Measurements from ENCODE around the gene METRNL. TPM values are rescaled to one million over a fixed set of nuclear protein-coding genes. Genes with fewer than 3 reads are reported as not detected.

METRNL gene
- total RNA-seq, 1 experiment from 2014 or later, result 58.7 TPM

- ChIA-PET POLR2A (no interaction called here), RAD21 (ENCODE audit: low non-redundant PET in 1 of 2, low total read pairs in 2 of 2, uncharacterized antibody in 2 of 2, unreplicated experiment in 2 of 2) (no interaction called here), CTCF (no interaction called here)
- no peak for DNase-seq (ENCODE audit: low read depth, low spot score)
- BruUV-seq (replicated peaks), result no TSS peak
- Histone ChIP-seq H3K36me3 (ENCODE audit: control insufficient read depth in 1 of 2, insufficient read depth in 2 of 2, low read length in 2 of 2) (no peaks in the 10 kb centered on the region), H3K4me2 (ENCODE audit: low read length) (no peak overlapping the region), H4K20me1 (ENCODE audit: insufficient read depth) (peaks cover 11% of the 10 kb centered on the region; the same call in 1 of the 2 replicates), H3K4me1 (ENCODE audit: control insufficient read depth in 1 of 2, insufficient read depth in 2 of 2, low read length in 2 of 2) (peaks cover 26 to 38% of the 10 kb centered on the region in 2 experiments), H3K9me3 (ENCODE audit: control insufficient read depth in 1 of 2, insufficient read depth in 1 of 2, low read depth in 1 of 2, low read length in 2 of 2) (no peaks in the 10 kb centered on the region; a peak in 1 of 4 replicates), H3K9ac (ENCODE audit: low read length) (no peak overlapping the region), H3K4me3 (replicated peaks in 1 of 2; ENCODE audit: low read depth in 1 of 2, low read length in 2 of 2) (no peak overlapping the region), H3K79me2 (ENCODE audit: insufficient read depth, low read length) (peaks cover 17% of the 10 kb centered on the region), H2AFZ (ENCODE audit: low read depth, low read length, poor library complexity, severe bottlenecking) (no peak overlapping the region), H3K27ac (ENCODE audit: low read depth, low read length) (no peak overlapping the region), H3K27me3 (ENCODE audit: insufficient read depth, low read length) (no peaks in the 10 kb centered on the region), H3K9me2 (ENCODE audit: insufficient read depth) (no peaks in the 10 kb centered on the region)
- no peak for ATAC-seq
- no peak for TF ChIP-seq CEBPB (IDR thresholded peaks at IDR 0.05; ENCODE audit: low read depth)
- intact Hi-C loops (cut with micrococcal nuclease), result no loop called here
These were observed 2.0 kb upstream of the METRNL start for GRCh38 chr17:83077411-83077810.

- Histone ChIP-seq H3K36me3 (ENCODE audit: control insufficient read depth in 1 of 2, insufficient read depth in 2 of 2, low read length in 2 of 2) (no peaks in the 10 kb centered on the region), H3K27ac (ENCODE audit: low read depth, low read length) (no peak overlapping the region), H2AFZ (ENCODE audit: low read depth, low read length, poor library complexity, severe bottlenecking) (no peak overlapping the region), H3K4me1 (ENCODE audit: control insufficient read depth in 1 of 2, insufficient read depth in 2 of 2, low read length in 2 of 2) (peaks cover 25 to 39% of the 10 kb centered on the region in 2 experiments), H3K27me3 (ENCODE audit: insufficient read depth, low read length) (no peaks in the 10 kb centered on the region), H3K9me2 (ENCODE audit: insufficient read depth) (no peaks in the 10 kb centered on the region), H3K9ac (ENCODE audit: low read length) (no peak overlapping the region), H3K4me3 (replicated peaks in 1 of 2; ENCODE audit: low read depth in 1 of 2, low read length in 2 of 2) (no peak overlapping the region), H3K4me2 (ENCODE audit: low read length) (no peak overlapping the region), H3K9me3 (ENCODE audit: control insufficient read depth in 1 of 2, insufficient read depth in 1 of 2, low read depth in 1 of 2, low read length in 2 of 2) (no peaks in the 10 kb centered on the region; a peak in 1 of 4 replicates), H4K20me1 (ENCODE audit: insufficient read depth) (peaks cover 11% of the 10 kb centered on the region; the same call in 1 of the 2 replicates), H3K79me2 (ENCODE audit: insufficient read depth, low read length) (peaks cover 22% of the 10 kb centered on the region)
- ChIA-PET POLR2A (no interaction called here), RAD21 (ENCODE audit: low non-redundant PET in 1 of 2, low total read pairs in 2 of 2, uncharacterized antibody in 2 of 2, unreplicated experiment in 2 of 2) (interaction anchor here in 1 of 2 experiments (0.7 kb wide), 1 partner anchor 164 kb away, joined by 3 read pairs; no protein-coding TSS in a partner anchor), CTCF (no interaction called here)
- no peak for TF ChIP-seq EZH2 (IDR thresholded peaks at IDR 0.05)
- TF ChIP-seq ELF1 (IDR thresholded peaks at IDR 0.05; ENCODE audit: borderline replicate concordance, low read depth), result no peak
- no peak for TF ChIP-seq POLR2AphosphoS5 (IDR thresholded peaks at IDR 0.05; ENCODE audit: low read depth, low read length)
- no peak for TF ChIP-seq FOSL1 (IDR thresholded peaks at IDR 0.05; ENCODE audit: low read depth)
- TF ChIP-seq ATF3 (IDR thresholded peaks at IDR 0.05), result no peak
- TF ChIP-seq ZNF274 (IDR thresholded peaks at IDR 0.05; ENCODE audit: low read depth, low read length), result no peak
- no peak for TF ChIP-seq EZH2phosphoT487 (IDR thresholded peaks at IDR 0.05; ENCODE audit: borderline replicate concordance)
- TF ChIP-seq ZBTB33 (IDR thresholded peaks at IDR 0.05; ENCODE audit: extremely low read depth, insufficient replicate concordance, low read length), result no peak
- no peak for TF ChIP-seq MAX (IDR thresholded peaks at IDR 0.05)
- TF ChIP-seq SP1 (IDR thresholded peaks at IDR 0.05; ENCODE audit: low read depth), result no peak
- no peak for TF ChIP-seq EGR1 (IDR thresholded peaks at IDR 0.05; ENCODE audit: low read depth)
- no peak for TF ChIP-seq RAD21 (IDR thresholded peaks at IDR 0.05; ENCODE audit: low read depth)
- no peak for TF ChIP-seq POLR2A (IDR thresholded peaks at IDR 0.05; ENCODE audit: borderline replicate concordance, extremely low read depth, insufficient read depth, insufficient read length)
- no peak for TF ChIP-seq JUND (IDR thresholded peaks at IDR 0.05)
- no peak for TF ChIP-seq ZFX (IDR thresholded peaks at IDR 0.05)
- TF ChIP-seq CBX3 (IDR thresholded peaks at IDR 0.05; ENCODE audit: low read depth), result no peak
- TF ChIP-seq YY1 (IDR thresholded peaks at IDR 0.05; ENCODE audit: extremely low read depth, insufficient replicate concordance, low read depth, low read length), result no peak
- TF ChIP-seq CEBPB (IDR thresholded peaks at IDR 0.05; ENCODE audit: low read depth), result no peak
- no TSS peak for BruUV-seq (replicated peaks)
- no peak for DNase-seq (ENCODE audit: low read depth, low spot score)
- ATAC-seq, result no peak
- intact Hi-C loops (cut with micrococcal nuclease), result no loop called here
These were observed 1.5 kb upstream of the METRNL start for GRCh38 chr17:83077939-83078338.
